SK-N-SH (cell line): ENCODE data around the gene MB21D2. TPM values are rescaled to one million over a fixed set of nuclear protein-coding genes. Genes with fewer than 3 reads are reported as not detected.

Experiments
- CTCF ChIA-PET: fragments of 300-600, 350-600 bp; formaldehyde crosslinking; extraction: SDS; loops from one replicate; lab custom pipeline; 2021; lab: Yijun Ruan, JAX
- POLR2A ChIA-PET: fragments of 350-600 bp; sonication (Branson Sonifier 250); formaldehyde crosslinking; extraction: SDS; loops from one replicate; lab custom pipeline; 2020; ENCODE audit warnings: antibody characterized with exemption, inconsistent platforms; lab: Yijun Ruan, JAX
- DNase-seq: peaks from one replicate; pipeline ENCODE4 v3.0.0; 2012
- H2AFZ ChIP-seq: fragments of 200-600 bp; sonication (generic); 2 replicates; pipeline ENCODE4 v1.8.1; 2016; ENCODE audit warnings: antibody characterized with exemption, mild to moderate bottlenecking, low read depth
- H3F3A ChIP-seq: fragments of 200-600 bp; sonication (generic); replicated peaks from 2 replicates; pipeline ENCODE3; 2016; ENCODE audit warnings: antibody characterized with exemption, mild to moderate bottlenecking; ENCODE audit not compliant: insufficient read depth
- H3K27ac ChIP-seq, 2 experiments: fragments of 200-500 bp in 1 of 2; fragments of 200-600 bp in 1 of 2; sonication (Bioruptor generic) in 1 of 2; sonication (generic), shearing (Covaris generic) in 1 of 2; 2 replicates each; pipeline versions ENCODE4 v1.5.1 to v1.6.1; 2014 to 2016; ENCODE audit warnings: low read depth in 2 of 2, inconsistent platforms in 1 of 2, low read length in 1 of 2, mild to moderate bottlenecking in 1 of 2, mixed read lengths in 1 of 2
- H3K27me3 ChIP-seq: fragments of 200-600 bp; sonication (generic), shearing (Covaris generic); 2 replicates; pipeline ENCODE4 v1.6.1; 2016; ENCODE audit warnings: mixed run types; ENCODE audit not compliant: insufficient read depth
- H3K36me3 ChIP-seq, 2 experiments: fragments of 200-500 bp in 1 of 2; fragments of 200-600 bp in 1 of 2; sonication (Bioruptor generic) in 1 of 2; sonication (generic) in 1 of 2; replicated peaks in 1 of 2; 2 replicates each; pipeline versions ENCODE3 to v1.5.1; 2014 to 2016; ENCODE audit warnings: low read length in 1 of 2, mild to moderate bottlenecking in 1 of 2; ENCODE audit not compliant: insufficient read depth in 2 of 2, control insufficient read depth in 1 of 2
- H3K4me1 ChIP-seq, 2 experiments: fragments of 200-500 bp in 1 of 2; fragments of 200-600 bp in 1 of 2; sonication (Bioruptor generic) in 1 of 2; sonication (generic), shearing (Covaris generic) in 1 of 2; 2 replicates each; pipeline versions ENCODE4 v1.5.1 to v1.6.1; 2014 to 2016; ENCODE audit warnings: low read depth in 1 of 2, low read length in 1 of 2, mixed run types in 1 of 2; ENCODE audit not compliant: insufficient read depth in 2 of 2, control insufficient read depth in 1 of 2
- H3K4me2 ChIP-seq: fragments of 200-600 bp; sonication (generic), shearing (Covaris generic); 2 replicates; pipeline ENCODE4 v1.6.1; 2017; ENCODE audit warnings: mixed run types
- H3K4me3 ChIP-seq, 2 experiments: fragments of 200-500 bp in 1 of 2; fragments of 200-600 bp in 1 of 2; sonication (Bioruptor generic) in 1 of 2; sonication (generic), shearing (Covaris generic) in 1 of 2; 2 replicates each; pipeline versions ENCODE4 v1.5.1 to v1.8.1; 2014 to 2016; ENCODE audit warnings: low read depth in 2 of 2, inconsistent platforms in 1 of 2, low read length in 1 of 2, mild to moderate bottlenecking in 1 of 2, mixed read lengths in 1 of 2, moderate library complexity in 1 of 2
- H3K79me2 ChIP-seq: fragments of 200-600 bp; sonication (generic); 2 replicates; pipeline ENCODE4 v1.8.1; 2017; ENCODE audit warnings: mild to moderate bottlenecking; ENCODE audit not compliant: insufficient read depth
- H3K9ac ChIP-seq: fragments of 200-600 bp; sonication (generic); 2 replicates; pipeline ENCODE4 v1.6.1; 2017; ENCODE audit warnings: mixed run types
- H3K9me2 ChIP-seq: fragments of 200-600 bp; sonication (generic); 2 replicates; pipeline ENCODE4 v1.6.1; 2017; ENCODE audit warnings: mixed run types
- H3K9me3 ChIP-seq: fragments of 200-600 bp; sonication (generic); 2 replicates; pipeline ENCODE4 v1.6.1; 2017; ENCODE audit warnings: mixed run types, mild to moderate bottlenecking, moderate library complexity
- H4K20me1 ChIP-seq: fragments of 200-600 bp; sonication (generic); 2 replicates; pipeline ENCODE4 v1.6.1; 2017; ENCODE audit warnings: mild to moderate bottlenecking, mixed run types; ENCODE audit not compliant: insufficient read depth
- ELF1 ChIP-seq: IDR thresholded peaks from 2 replicates; pipeline ENCODE4 v1.4.0; 2012
- EZH2phosphoT487 ChIP-seq: fragments of 200-600 bp; sonication (generic); IDR thresholded peaks from 2 replicates; pipeline ENCODE4 v1.6.1; 2017; ENCODE audit warnings: low read depth, mixed run types, mild to moderate bottlenecking, antibody characterized with exemption, moderate library complexity, borderline replicate concordance
- FOSL2 ChIP-seq: IDR thresholded peaks from 2 replicates; pipeline ENCODE4 v1.4.0; 2012; ENCODE audit warnings: low read depth, mild to moderate bottlenecking, moderate library complexity, borderline replicate concordance
- FOXM1 ChIP-seq: IDR thresholded peaks from 2 replicates; pipeline ENCODE4 v1.4.0; 2012; ENCODE audit warnings: low read depth, mild to moderate bottlenecking
- GATA2 ChIP-seq: sonication (generic); formaldehyde crosslinking; IDR thresholded peaks from 2 replicates; pipeline ENCODE4 v1.5.0; 2020; ENCODE audit warnings: mild to moderate bottlenecking, missing genetic modification reagents
- MAX ChIP-seq: IDR thresholded peaks from 2 replicates; pipeline ENCODE4 v1.4.0; 2012; ENCODE audit warnings: low read depth
- POLR2AphosphoS5 ChIP-seq: IDR thresholded peaks from 2 replicates; pipeline ENCODE4 v1.6.1; 2012; ENCODE audit warnings: low read depth, low read length
- SMC3 ChIP-seq: IDR thresholded peaks from 2 replicates; pipeline ENCODE4 v1.6.1; 2012; ENCODE audit warnings: low read depth, low read length, improper control_type of control experiment
- TAF1 ChIP-seq: IDR thresholded peaks from 2 replicates; pipeline ENCODE4 v1.6.1; 2012; ENCODE audit warnings: low read depth, mild to moderate bottlenecking, low read length, moderate library complexity, borderline replicate concordance
- TCF12 ChIP-seq: IDR thresholded peaks from 2 replicates; pipeline ENCODE4 v1.4.0; 2012
- WGBS: methylation state at CpG from one replicate; pipeline ENCODE4 v1.1.6; 2017; ENCODE audit warnings: low lambda C conversion rate; 5-methylcytosine and 5-hydroxymethylcytosine counted together
- polyA plus RNA-seq, 3 experiments: library from polyadenylated mRNA; depleted of rRNA; stranded (reverse); fragments of >200 nt; gene quantifications; 2 replicates each; pipeline ENCODE4 v1.2.3, GENCODE V29; 2012
- TF ChIP-seq, protein P1 (sequence below): IDR thresholded peaks from 2 replicates; pipeline ENCODE4 v1.6.1; 2012; ENCODE audit warnings: mild to moderate bottlenecking, low read depth, low read length, moderate library complexity
- TF ChIP-seq, protein P2 (sequence below): IDR thresholded peaks from 2 replicates; pipeline ENCODE4 v1.4.0; 2012; ENCODE audit warnings: low read depth, borderline replicate concordance

Gene MB21D2
- polyA plus RNA-seq, 1 of the 3 experiments (the other 2 are of a cell fraction): 12.7 TPM

- WGBS: 64% methylated on average over 5 of the region's 5 CpGs
- Histone ChIP-seq H4K20me1 (no peaks in the 10 kb centered on the region), H3K27me3 (no peaks in the 10 kb centered on the region), H3K27ac (peak overlapping the region; percentile 65 to 90; a peak in 3 of 4 replicates), H3K9me2 (no peaks in the 10 kb centered on the region), H3K9me3 (no peaks in the 10 kb centered on the region), H2AFZ (no peak overlapping the region), H3F3A (peaks cover 59% of the 10 kb centered on the region)
- no peak for DNase-seq
- CTCF ChIA-PET: interaction anchor here (0.9 to 1.4 kb wide), 2 partner anchors 26 to 27 kb away, joined by 3 read pairs; no protein-coding TSS in a partner anchor
- POLR2A ChIA-PET: no interaction called here
- peak; percentile 28; the same call in 1 of the 2 replicates for TF ChIP-seq TCF12
- peak; percentile 16; the same call in 1 of the 2 replicates for TF ChIP-seq FOSL2
- TF ChIP-seq EZH2phosphoT487: no peak
- TF ChIP-seq, all 33 proteins: peak for 2
- H3K36me3 ChIP-seq: no peaks in the 10 kb centered on the region
- H3K4me3 ChIP-seq: no peak overlapping the region
- H3K9ac ChIP-seq: peak overlapping the region; percentile 65; the same call in 1 of the 2 replicates
- H3K4me2 ChIP-seq: peak overlapping the region; percentile 58
- peaks cover 70% of the 10 kb centered on the region for H3K79me2 ChIP-seq
- H3K4me1 ChIP-seq: peaks cover 11 to 66% of the 10 kb centered on the region in 2 experiments
Observed at GRCh38 chr3:192888190-192888589, 29.5 kb downstream of the MB21D2 start.

- H3F3A ChIP-seq: peaks cover 59% of the 10 kb centered on the region
- no peaks in the 10 kb centered on the region for H3K27me3 ChIP-seq
- H4K20me1 ChIP-seq: no peaks in the 10 kb centered on the region
- H3K9me3 ChIP-seq: no peaks in the 10 kb centered on the region
- H2AFZ ChIP-seq: no peak overlapping the region
- H3K4me3 ChIP-seq: no peak overlapping the region
- POLR2A ChIA-PET: no interaction called here
- CTCF ChIA-PET: interaction anchor here (0.9 kb wide), 1 partner anchor 27 kb away, joined by 3 read pairs; no protein-coding TSS in a partner anchor
- H3K4me1 ChIP-seq: peaks cover 11 to 70% of the 10 kb centered on the region in 2 experiments
- peaks cover 74% of the 10 kb centered on the region for H3K79me2 ChIP-seq
- no peaks in the 10 kb centered on the region for H3K9me2 ChIP-seq
- H3K36me3 ChIP-seq: no peaks in the 10 kb centered on the region
- TF ChIP-seq, protein P1, sequence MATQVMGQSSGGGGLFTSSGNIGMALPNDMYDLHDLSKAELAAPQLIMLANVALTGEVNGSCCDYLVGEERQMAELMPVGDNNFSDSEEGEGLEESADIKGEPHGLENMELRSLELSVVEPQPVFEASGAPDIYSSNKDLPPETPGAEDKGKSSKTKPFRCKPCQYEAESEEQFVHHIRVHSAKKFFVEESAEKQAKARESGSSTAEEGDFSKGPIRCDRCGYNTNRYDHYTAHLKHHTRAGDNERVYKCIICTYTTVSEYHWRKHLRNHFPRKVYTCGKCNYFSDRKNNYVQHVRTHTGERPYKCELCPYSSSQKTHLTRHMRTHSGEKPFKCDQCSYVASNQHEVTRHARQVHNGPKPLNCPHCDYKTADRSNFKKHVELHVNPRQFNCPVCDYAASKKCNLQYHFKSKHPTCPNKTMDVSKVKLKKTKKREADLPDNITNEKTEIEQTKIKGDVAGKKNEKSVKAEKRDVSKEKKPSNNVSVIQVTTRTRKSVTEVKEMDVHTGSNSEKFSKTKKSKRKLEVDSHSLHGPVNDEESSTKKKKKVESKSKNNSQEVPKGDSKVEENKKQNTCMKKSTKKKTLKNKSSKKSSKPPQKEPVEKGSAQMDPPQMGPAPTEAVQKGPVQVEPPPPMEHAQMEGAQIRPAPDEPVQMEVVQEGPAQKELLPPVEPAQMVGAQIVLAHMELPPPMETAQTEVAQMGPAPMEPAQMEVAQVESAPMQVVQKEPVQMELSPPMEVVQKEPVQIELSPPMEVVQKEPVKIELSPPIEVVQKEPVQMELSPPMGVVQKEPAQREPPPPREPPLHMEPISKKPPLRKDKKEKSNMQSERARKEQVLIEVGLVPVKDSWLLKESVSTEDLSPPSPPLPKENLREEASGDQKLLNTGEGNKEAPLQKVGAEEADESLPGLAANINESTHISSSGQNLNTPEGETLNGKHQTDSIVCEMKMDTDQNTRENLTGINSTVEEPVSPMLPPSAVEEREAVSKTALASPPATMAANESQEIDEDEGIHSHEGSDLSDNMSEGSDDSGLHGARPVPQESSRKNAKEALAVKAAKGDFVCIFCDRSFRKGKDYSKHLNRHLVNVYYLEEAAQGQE: no peak
- TF ChIP-seq ELF1: no peak
- no peak for TF ChIP-seq MAX
- no peak for TF ChIP-seq SMC3
- no peak for TF ChIP-seq TAF1
- TF ChIP-seq, protein P2, sequence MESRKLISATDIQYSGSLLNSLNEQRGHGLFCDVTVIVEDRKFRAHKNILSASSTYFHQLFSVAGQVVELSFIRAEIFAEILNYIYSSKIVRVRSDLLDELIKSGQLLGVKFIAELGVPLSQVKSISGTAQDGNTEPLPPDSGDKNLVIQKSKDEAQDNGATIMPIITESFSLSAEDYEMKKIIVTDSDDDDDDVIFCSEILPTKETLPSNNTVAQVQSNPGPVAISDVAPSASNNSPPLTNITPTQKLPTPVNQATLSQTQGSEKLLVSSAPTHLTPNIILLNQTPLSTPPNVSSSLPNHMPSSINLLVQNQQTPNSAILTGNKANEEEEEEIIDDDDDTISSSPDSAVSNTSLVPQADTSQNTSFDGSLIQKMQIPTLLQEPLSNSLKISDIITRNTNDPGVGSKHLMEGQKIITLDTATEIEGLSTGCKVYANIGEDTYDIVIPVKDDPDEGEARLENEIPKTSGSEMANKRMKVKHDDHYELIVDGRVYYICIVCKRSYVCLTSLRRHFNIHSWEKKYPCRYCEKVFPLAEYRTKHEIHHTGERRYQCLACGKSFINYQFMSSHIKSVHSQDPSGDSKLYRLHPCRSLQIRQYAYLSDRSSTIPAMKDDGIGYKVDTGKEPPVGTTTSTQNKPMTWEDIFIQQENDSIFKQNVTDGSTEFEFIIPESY: no peak
- TF ChIP-seq EZH2phosphoT487: no peak
- TF ChIP-seq FOXM1: no peak
- TF ChIP-seq GATA2 (CRISPR knock-in tag): no peak
- no peak for TF ChIP-seq POLR2AphosphoS5
- H3K27ac ChIP-seq: peak overlapping the region; percentile 65 to 90; a peak in 3 of 4 replicates
- no peak for DNase-seq
- H3K9ac ChIP-seq: peak overlapping the region; percentile 65; the same call in 1 of the 2 replicates
- peak overlapping the region; percentile 58 for H3K4me2 ChIP-seq
- WGBS: 94% methylated on average over 7 of the region's 7 CpGs
Observed at GRCh38 chr3:192887701-192888100, 30.0 kb downstream of the MB21D2 start.
